SK-N-SH (cell line): ENCODE data around the gene HSPG2. TPM values are rescaled to one million over a fixed set of nuclear protein-coding genes. Genes with fewer than 3 reads are reported as not detected.

Experiments used
- CTCF ChIA-PET: fragments of 300-600, 350-600 bp; formaldehyde crosslinking; extraction: SDS; loops from one replicate; lab custom pipeline; 2021; lab: Yijun Ruan, JAX
- POLR2A ChIA-PET: fragments of 350-600 bp; sonication (Branson Sonifier 250); formaldehyde crosslinking; extraction: SDS; loops from one replicate; lab custom pipeline; 2020; ENCODE audit warnings: antibody characterized with exemption, inconsistent platforms; lab: Yijun Ruan, JAX
- DNase-seq: peaks from one replicate; pipeline ENCODE4 v3.0.0; 2012
- H2AFZ ChIP-seq: fragments of 200-600 bp; sonication (generic); 2 replicates; pipeline ENCODE4 v1.8.1; 2016; ENCODE audit warnings: antibody characterized with exemption, mild to moderate bottlenecking, low read depth
- H3F3A ChIP-seq: fragments of 200-600 bp; sonication (generic); replicated peaks from 2 replicates; pipeline ENCODE3; 2016; ENCODE audit warnings: antibody characterized with exemption, mild to moderate bottlenecking; ENCODE audit not compliant: insufficient read depth
- H3K27ac ChIP-seq, 2 experiments: fragments of 200-500 bp in 1 of 2; fragments of 200-600 bp in 1 of 2; sonication (Bioruptor generic) in 1 of 2; sonication (generic), shearing (Covaris generic) in 1 of 2; 2 replicates each; pipeline versions ENCODE4 v1.5.1 to v1.6.1; 2014 to 2016; ENCODE audit warnings: low read depth in 2 of 2, inconsistent platforms in 1 of 2, low read length in 1 of 2, mild to moderate bottlenecking in 1 of 2, mixed read lengths in 1 of 2
- H3K27me3 ChIP-seq: fragments of 200-600 bp; sonication (generic), shearing (Covaris generic); 2 replicates; pipeline ENCODE4 v1.6.1; 2016; ENCODE audit warnings: mixed run types; ENCODE audit not compliant: insufficient read depth
- H3K36me3 ChIP-seq, 2 experiments: fragments of 200-500 bp in 1 of 2; fragments of 200-600 bp in 1 of 2; sonication (Bioruptor generic) in 1 of 2; sonication (generic) in 1 of 2; replicated peaks in 1 of 2; 2 replicates each; pipeline versions ENCODE3 to v1.5.1; 2014 to 2016; ENCODE audit warnings: low read length in 1 of 2, mild to moderate bottlenecking in 1 of 2; ENCODE audit not compliant: insufficient read depth in 2 of 2, control insufficient read depth in 1 of 2
- H3K4me1 ChIP-seq, 2 experiments: fragments of 200-500 bp in 1 of 2; fragments of 200-600 bp in 1 of 2; sonication (Bioruptor generic) in 1 of 2; sonication (generic), shearing (Covaris generic) in 1 of 2; 2 replicates each; pipeline versions ENCODE4 v1.5.1 to v1.6.1; 2014 to 2016; ENCODE audit warnings: low read depth in 1 of 2, low read length in 1 of 2, mixed run types in 1 of 2; ENCODE audit not compliant: insufficient read depth in 2 of 2, control insufficient read depth in 1 of 2
- H3K4me2 ChIP-seq: fragments of 200-600 bp; sonication (generic), shearing (Covaris generic); 2 replicates; pipeline ENCODE4 v1.6.1; 2017; ENCODE audit warnings: mixed run types
- H3K4me3 ChIP-seq, 2 experiments: fragments of 200-500 bp in 1 of 2; fragments of 200-600 bp in 1 of 2; sonication (Bioruptor generic) in 1 of 2; sonication (generic), shearing (Covaris generic) in 1 of 2; 2 replicates each; pipeline versions ENCODE4 v1.5.1 to v1.8.1; 2014 to 2016; ENCODE audit warnings: low read depth in 2 of 2, inconsistent platforms in 1 of 2, low read length in 1 of 2, mild to moderate bottlenecking in 1 of 2, mixed read lengths in 1 of 2, moderate library complexity in 1 of 2
- H3K79me2 ChIP-seq: fragments of 200-600 bp; sonication (generic); 2 replicates; pipeline ENCODE4 v1.8.1; 2017; ENCODE audit warnings: mild to moderate bottlenecking; ENCODE audit not compliant: insufficient read depth
- H3K9ac ChIP-seq: fragments of 200-600 bp; sonication (generic); 2 replicates; pipeline ENCODE4 v1.6.1; 2017; ENCODE audit warnings: mixed run types
- H3K9me2 ChIP-seq: fragments of 200-600 bp; sonication (generic); 2 replicates; pipeline ENCODE4 v1.6.1; 2017; ENCODE audit warnings: mixed run types
- H3K9me3 ChIP-seq: fragments of 200-600 bp; sonication (generic); 2 replicates; pipeline ENCODE4 v1.6.1; 2017; ENCODE audit warnings: mixed run types, mild to moderate bottlenecking, moderate library complexity
- H4K20me1 ChIP-seq: fragments of 200-600 bp; sonication (generic); 2 replicates; pipeline ENCODE4 v1.6.1; 2017; ENCODE audit warnings: mild to moderate bottlenecking, mixed run types; ENCODE audit not compliant: insufficient read depth
- ELF1 ChIP-seq: IDR thresholded peaks from 2 replicates; pipeline ENCODE4 v1.4.0; 2012
- FOXJ3 ChIP-seq: sonication (generic); formaldehyde crosslinking; IDR thresholded peaks from 2 replicates; pipeline ENCODE4 v1.5.1; 2020; ENCODE audit warnings: mild to moderate bottlenecking, missing genetic modification reagents
- FOXM1 ChIP-seq: IDR thresholded peaks from 2 replicates; pipeline ENCODE4 v1.4.0; 2012; ENCODE audit warnings: low read depth, mild to moderate bottlenecking
- GABPA ChIP-seq: IDR thresholded peaks from 2 replicates; pipeline ENCODE4 v1.4.0; 2012; ENCODE audit warnings: low read depth, mild to moderate bottlenecking
- GATA2 ChIP-seq: sonication (generic); formaldehyde crosslinking; IDR thresholded peaks from 2 replicates; pipeline ENCODE4 v1.5.0; 2020; ENCODE audit warnings: mild to moderate bottlenecking, missing genetic modification reagents
- MEF2A ChIP-seq: IDR thresholded peaks from 2 replicates; pipeline ENCODE4 v1.4.0; 2012; ENCODE audit warnings: low read depth, borderline replicate concordance
- NFIC ChIP-seq: IDR thresholded peaks from 2 replicates; pipeline ENCODE4 v1.4.0; 2012; ENCODE audit warnings: borderline replicate concordance
- POLR2AphosphoS5 ChIP-seq: IDR thresholded peaks from 2 replicates; pipeline ENCODE4 v1.6.1; 2012; ENCODE audit warnings: low read depth, low read length
- RCOR1 ChIP-seq: fragments of 150-350 bp; IDR thresholded peaks from 2 replicates; pipeline ENCODE4 v1.6.1; 2017; ENCODE audit warnings: antibody characterized with exemption, low read length
- SIN3A ChIP-seq: IDR thresholded peaks from 2 replicates; pipeline ENCODE4 v1.6.1; 2012; ENCODE audit warnings: low read depth, mild to moderate bottlenecking, low read length, moderate library complexity, borderline replicate concordance
- YY1 ChIP-seq: IDR thresholded peaks from 2 replicates; pipeline ENCODE4 v1.4.0; 2012; ENCODE audit warnings: low read depth, mild to moderate bottlenecking
- WGBS: methylation state at CpG from one replicate; pipeline ENCODE4 v1.1.6; 2017; ENCODE audit warnings: low lambda C conversion rate; 5-methylcytosine and 5-hydroxymethylcytosine counted together
- polyA plus RNA-seq, 3 experiments: library from polyadenylated mRNA; depleted of rRNA; stranded (reverse); fragments of >200 nt; gene quantifications; 2 replicates each; pipeline ENCODE4 v1.2.3, GENCODE V29; 2012
- TF ChIP-seq, protein P1 (sequence below): IDR thresholded peaks from 2 replicates; pipeline ENCODE4 v1.6.1; 2012; ENCODE audit warnings: mild to moderate bottlenecking, low read depth, low read length, moderate library complexity

The HSPG2 gene
- polyA plus RNA-seq, 1 of the 3 experiments (the other 2 are of a cell fraction), result 28.9 TPM

GRCh38 chr1:21833392-21833976 lies 103.6 kb downstream of the HSPG2 start:
- Histone ChIP-seq H3K27me3 (no peaks in the 10 kb centered on the region), H3K9ac (no peak overlapping the region), H3K4me1 (no peaks in the 10 kb centered on the region), H2AFZ (no peak overlapping the region), H3K36me3 (peaks cover 25 to 39% of the 10 kb centered on the region in 2 experiments), H3K4me3 (no peak overlapping the region; a peak in 1 of 4 replicates), H4K20me1 (no peaks in the 10 kb centered on the region), H3F3A (no peaks in the 10 kb centered on the region), H3K9me3 (no peaks in the 10 kb centered on the region), H3K27ac (no peak overlapping the region), H3K9me2 (no peaks in the 10 kb centered on the region), H3K79me2 (no peaks in the 10 kb centered on the region), H3K4me2 (no peak overlapping the region)
- 94% methylated on average over 3 of the region's 11 CpGs for WGBS
- CTCF ChIA-PET, result no interaction called here
- POLR2A ChIA-PET, result no interaction called here
- DNase-seq, result no peak
- TF ChIP-seq FOXM1, result no peak
- TF ChIP-seq SIN3A, result no peak
- no peak for TF ChIP-seq POLR2AphosphoS5
- TF ChIP-seq, protein P1, sequence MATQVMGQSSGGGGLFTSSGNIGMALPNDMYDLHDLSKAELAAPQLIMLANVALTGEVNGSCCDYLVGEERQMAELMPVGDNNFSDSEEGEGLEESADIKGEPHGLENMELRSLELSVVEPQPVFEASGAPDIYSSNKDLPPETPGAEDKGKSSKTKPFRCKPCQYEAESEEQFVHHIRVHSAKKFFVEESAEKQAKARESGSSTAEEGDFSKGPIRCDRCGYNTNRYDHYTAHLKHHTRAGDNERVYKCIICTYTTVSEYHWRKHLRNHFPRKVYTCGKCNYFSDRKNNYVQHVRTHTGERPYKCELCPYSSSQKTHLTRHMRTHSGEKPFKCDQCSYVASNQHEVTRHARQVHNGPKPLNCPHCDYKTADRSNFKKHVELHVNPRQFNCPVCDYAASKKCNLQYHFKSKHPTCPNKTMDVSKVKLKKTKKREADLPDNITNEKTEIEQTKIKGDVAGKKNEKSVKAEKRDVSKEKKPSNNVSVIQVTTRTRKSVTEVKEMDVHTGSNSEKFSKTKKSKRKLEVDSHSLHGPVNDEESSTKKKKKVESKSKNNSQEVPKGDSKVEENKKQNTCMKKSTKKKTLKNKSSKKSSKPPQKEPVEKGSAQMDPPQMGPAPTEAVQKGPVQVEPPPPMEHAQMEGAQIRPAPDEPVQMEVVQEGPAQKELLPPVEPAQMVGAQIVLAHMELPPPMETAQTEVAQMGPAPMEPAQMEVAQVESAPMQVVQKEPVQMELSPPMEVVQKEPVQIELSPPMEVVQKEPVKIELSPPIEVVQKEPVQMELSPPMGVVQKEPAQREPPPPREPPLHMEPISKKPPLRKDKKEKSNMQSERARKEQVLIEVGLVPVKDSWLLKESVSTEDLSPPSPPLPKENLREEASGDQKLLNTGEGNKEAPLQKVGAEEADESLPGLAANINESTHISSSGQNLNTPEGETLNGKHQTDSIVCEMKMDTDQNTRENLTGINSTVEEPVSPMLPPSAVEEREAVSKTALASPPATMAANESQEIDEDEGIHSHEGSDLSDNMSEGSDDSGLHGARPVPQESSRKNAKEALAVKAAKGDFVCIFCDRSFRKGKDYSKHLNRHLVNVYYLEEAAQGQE, result no peak
- no peak for TF ChIP-seq FOXJ3

DNA sequence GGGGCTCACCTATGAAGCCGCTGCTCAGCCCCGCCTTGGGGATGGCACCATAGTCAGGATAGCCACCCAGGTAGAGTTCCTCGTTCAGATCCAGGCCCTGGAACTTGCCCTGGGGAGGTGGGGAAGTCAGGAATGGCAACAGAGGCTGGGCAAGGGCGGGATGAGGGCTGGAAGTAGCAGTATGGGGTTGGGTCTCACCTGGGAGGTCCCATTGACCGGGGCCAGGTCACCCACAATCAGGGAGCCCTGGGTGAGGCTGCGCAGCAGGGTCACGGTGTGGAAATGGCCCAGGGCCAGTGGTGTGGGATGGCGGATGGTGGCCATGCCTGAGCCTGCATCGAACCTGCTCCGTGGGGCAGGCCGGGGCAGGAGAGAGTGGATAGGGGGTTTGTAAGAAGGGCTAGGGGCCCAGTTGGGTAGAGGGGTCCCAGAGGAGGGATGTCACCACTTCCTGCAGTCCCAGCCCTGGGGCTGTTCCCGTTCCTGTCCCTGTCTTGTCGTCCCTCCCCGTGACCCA lies 105.6 kb downstream of the HSPG2 start:
- no peak for DNase-seq
- Histone ChIP-seq H3K27me3 (no peaks in the 10 kb centered on the region), H3K9me3 (no peaks in the 10 kb centered on the region), H3K9me2 (no peaks in the 10 kb centered on the region), H3K27ac (no peak overlapping the region), H3K36me3 (peaks cover 26 to 45% of the 10 kb centered on the region in 2 experiments), H3K9ac (no peak overlapping the region), H3K4me1 (no peaks in the 10 kb centered on the region), H3K4me3 (no peak overlapping the region), H3F3A (no peaks in the 10 kb centered on the region), H4K20me1 (no peaks in the 10 kb centered on the region), H3K4me2 (no peak overlapping the region), H2AFZ (no peak overlapping the region), H3K79me2 (no peaks in the 10 kb centered on the region)
- CTCF ChIA-PET, result no interaction called here
- 97% methylated on average over 3 of the region's 14 CpGs for WGBS
- POLR2A ChIA-PET, result no interaction called here
- TF ChIP-seq GABPA, result no peak
- TF ChIP-seq GATA2, result no peak
- no peak for TF ChIP-seq YY1
- TF ChIP-seq RCOR1, result no peak
- no peak for TF ChIP-seq ELF1
- TF ChIP-seq MEF2A, result no peak
- TF ChIP-seq NFIC, result no peak
